ENCODE data around the gene TMEM178A.

DNA sequence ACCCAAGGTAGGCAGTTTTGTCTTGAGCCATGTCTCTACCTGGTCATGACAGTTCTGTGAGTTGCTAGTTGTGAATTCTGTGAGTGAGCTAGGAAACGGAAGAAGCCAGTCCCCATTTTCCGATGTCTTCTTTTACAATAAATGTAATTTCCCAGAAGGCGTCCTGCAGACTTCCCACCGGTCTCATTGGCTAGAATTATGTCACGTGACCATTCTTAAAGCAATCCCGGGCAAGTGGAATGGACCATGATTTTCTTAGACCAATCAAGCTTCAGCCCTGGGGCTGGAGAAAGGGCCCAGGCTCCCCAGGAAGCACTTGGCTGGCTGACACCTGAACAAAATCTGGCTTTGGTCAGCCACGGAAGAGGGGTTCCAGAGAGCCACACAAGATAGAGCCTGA lies 10.6 kb downstream of the TMEM178A start:
- TF ChIP-seq, protein P1, sequence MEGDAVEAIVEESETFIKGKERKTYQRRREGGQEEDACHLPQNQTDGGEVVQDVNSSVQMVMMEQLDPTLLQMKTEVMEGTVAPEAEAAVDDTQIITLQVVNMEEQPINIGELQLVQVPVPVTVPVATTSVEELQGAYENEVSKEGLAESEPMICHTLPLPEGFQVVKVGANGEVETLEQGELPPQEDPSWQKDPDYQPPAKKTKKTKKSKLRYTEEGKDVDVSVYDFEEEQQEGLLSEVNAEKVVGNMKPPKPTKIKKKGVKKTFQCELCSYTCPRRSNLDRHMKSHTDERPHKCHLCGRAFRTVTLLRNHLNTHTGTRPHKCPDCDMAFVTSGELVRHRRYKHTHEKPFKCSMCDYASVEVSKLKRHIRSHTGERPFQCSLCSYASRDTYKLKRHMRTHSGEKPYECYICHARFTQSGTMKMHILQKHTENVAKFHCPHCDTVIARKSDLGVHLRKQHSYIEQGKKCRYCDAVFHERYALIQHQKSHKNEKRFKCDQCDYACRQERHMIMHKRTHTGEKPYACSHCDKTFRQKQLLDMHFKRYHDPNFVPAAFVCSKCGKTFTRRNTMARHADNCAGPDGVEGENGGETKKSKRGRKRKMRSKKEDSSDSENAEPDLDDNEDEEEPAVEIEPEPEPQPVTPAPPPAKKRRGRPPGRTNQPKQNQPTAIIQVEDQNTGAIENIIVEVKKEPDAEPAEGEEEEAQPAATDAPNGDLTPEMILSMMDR (IDR thresholded peaks at IDR 0.05; ENCODE audit: borderline replicate concordance, extremely low read depth, low read length, poor library complexity, severe bottlenecking) = no peak
- TF ChIP-seq EZH2 (IDR thresholded peaks at IDR 0.05; ENCODE audit: borderline replicate concordance, low read depth, low read length, severe bottlenecking) = no peak
